ENCODE data around the gene PTGER1. TPM values are rescaled to one million over a fixed set of nuclear protein-coding genes. Genes with fewer than 3 reads are reported as not detected.
A peak's percentile ranks its signal among the peaks of the same experiment; 100 is the strongest.

Gene PTGER1
- total and polyA plus RNA-seq, 9 of the 15 experiments (the other 6 are each of a cell fraction or from before 2014, with no cell fraction given), result 0.06 to 0.36 (median 0.31) TPM; not detected in 5

- TF ChIP-seq, protein P1, sequence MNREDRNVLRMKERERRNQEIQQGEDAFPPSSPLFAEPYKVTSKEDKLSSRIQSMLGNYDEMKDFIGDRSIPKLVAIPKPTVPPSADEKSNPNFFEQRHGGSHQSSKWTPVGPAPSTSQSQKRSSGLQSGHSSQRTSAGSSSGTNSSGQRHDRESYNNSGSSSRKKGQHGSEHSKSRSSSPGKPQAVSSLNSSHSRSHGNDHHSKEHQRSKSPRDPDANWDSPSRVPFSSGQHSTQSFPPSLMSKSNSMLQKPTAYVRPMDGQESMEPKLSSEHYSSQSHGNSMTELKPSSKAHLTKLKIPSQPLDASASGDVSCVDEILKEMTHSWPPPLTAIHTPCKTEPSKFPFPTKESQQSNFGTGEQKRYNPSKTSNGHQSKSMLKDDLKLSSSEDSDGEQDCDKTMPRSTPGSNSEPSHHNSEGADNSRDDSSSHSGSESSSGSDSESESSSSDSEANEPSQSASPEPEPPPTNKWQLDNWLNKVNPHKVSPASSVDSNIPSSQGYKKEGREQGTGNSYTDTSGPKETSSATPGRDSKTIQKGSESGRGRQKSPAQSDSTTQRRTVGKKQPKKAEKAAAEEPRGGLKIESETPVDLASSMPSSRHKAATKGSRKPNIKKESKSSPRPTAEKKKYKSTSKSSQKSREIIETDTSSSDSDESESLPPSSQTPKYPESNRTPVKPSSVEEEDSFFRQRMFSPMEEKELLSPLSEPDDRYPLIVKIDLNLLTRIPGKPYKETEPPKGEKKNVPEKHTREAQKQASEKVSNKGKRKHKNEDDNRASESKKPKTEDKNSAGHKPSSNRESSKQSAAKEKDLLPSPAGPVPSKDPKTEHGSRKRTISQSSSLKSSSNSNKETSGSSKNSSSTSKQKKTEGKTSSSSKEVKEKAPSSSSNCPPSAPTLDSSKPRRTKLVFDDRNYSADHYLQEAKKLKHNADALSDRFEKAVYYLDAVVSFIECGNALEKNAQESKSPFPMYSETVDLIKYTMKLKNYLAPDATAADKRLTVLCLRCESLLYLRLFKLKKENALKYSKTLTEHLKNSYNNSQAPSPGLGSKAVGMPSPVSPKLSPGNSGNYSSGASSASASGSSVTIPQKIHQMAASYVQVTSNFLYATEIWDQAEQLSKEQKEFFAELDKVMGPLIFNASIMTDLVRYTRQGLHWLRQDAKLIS (CRISPR knock-in tag; IDR thresholded peaks at IDR 0.05), result no peak
- TF ChIP-seq TAL1 (IDR thresholded peaks at IDR 0.05), result no peak
- TF ChIP-seq GTF2F1 (IDR thresholded peaks at IDR 0.05; ENCODE audit: low read depth, low read length), result no peak
- TF ChIP-seq PHF21A (IDR thresholded peaks at IDR 0.05; ENCODE audit: borderline replicate concordance, low read depth), result no peak
- TF ChIP-seq POLR2B (IDR thresholded peaks at IDR 0.05; ENCODE audit: low read depth, partially characterized antibody), result peak; percentile 27
- TF ChIP-seq NFXL1 (CRISPR knock-in tag; IDR thresholded peaks at IDR 0.05), result no peak
- TF ChIP-seq LARP7 (IDR thresholded peaks at IDR 0.05), result no peak
- TF ChIP-seq TAF7 (tag; IDR thresholded peaks at IDR 0.05), result no peak
- TF ChIP-seq ATF2 (CRISPR knock-in tag; IDR thresholded peaks at IDR 0.05), result no peak
- TF ChIP-seq KDM2B (CRISPR knock-in tag; IDR thresholded peaks at IDR 0.05), result no peak
- TF ChIP-seq MED1 (CRISPR knock-in tag; IDR thresholded peaks at IDR 0.05; ENCODE audit: borderline replicate concordance), result no peak
- TF ChIP-seq ZNF311 (CRISPR knock-in tag; IDR thresholded peaks at IDR 0.05), result no peak
- no peak for TF ChIP-seq EGR1 (conservative IDR thresholded peaks at IDR 0.05)
- TF ChIP-seq, protein P2, sequence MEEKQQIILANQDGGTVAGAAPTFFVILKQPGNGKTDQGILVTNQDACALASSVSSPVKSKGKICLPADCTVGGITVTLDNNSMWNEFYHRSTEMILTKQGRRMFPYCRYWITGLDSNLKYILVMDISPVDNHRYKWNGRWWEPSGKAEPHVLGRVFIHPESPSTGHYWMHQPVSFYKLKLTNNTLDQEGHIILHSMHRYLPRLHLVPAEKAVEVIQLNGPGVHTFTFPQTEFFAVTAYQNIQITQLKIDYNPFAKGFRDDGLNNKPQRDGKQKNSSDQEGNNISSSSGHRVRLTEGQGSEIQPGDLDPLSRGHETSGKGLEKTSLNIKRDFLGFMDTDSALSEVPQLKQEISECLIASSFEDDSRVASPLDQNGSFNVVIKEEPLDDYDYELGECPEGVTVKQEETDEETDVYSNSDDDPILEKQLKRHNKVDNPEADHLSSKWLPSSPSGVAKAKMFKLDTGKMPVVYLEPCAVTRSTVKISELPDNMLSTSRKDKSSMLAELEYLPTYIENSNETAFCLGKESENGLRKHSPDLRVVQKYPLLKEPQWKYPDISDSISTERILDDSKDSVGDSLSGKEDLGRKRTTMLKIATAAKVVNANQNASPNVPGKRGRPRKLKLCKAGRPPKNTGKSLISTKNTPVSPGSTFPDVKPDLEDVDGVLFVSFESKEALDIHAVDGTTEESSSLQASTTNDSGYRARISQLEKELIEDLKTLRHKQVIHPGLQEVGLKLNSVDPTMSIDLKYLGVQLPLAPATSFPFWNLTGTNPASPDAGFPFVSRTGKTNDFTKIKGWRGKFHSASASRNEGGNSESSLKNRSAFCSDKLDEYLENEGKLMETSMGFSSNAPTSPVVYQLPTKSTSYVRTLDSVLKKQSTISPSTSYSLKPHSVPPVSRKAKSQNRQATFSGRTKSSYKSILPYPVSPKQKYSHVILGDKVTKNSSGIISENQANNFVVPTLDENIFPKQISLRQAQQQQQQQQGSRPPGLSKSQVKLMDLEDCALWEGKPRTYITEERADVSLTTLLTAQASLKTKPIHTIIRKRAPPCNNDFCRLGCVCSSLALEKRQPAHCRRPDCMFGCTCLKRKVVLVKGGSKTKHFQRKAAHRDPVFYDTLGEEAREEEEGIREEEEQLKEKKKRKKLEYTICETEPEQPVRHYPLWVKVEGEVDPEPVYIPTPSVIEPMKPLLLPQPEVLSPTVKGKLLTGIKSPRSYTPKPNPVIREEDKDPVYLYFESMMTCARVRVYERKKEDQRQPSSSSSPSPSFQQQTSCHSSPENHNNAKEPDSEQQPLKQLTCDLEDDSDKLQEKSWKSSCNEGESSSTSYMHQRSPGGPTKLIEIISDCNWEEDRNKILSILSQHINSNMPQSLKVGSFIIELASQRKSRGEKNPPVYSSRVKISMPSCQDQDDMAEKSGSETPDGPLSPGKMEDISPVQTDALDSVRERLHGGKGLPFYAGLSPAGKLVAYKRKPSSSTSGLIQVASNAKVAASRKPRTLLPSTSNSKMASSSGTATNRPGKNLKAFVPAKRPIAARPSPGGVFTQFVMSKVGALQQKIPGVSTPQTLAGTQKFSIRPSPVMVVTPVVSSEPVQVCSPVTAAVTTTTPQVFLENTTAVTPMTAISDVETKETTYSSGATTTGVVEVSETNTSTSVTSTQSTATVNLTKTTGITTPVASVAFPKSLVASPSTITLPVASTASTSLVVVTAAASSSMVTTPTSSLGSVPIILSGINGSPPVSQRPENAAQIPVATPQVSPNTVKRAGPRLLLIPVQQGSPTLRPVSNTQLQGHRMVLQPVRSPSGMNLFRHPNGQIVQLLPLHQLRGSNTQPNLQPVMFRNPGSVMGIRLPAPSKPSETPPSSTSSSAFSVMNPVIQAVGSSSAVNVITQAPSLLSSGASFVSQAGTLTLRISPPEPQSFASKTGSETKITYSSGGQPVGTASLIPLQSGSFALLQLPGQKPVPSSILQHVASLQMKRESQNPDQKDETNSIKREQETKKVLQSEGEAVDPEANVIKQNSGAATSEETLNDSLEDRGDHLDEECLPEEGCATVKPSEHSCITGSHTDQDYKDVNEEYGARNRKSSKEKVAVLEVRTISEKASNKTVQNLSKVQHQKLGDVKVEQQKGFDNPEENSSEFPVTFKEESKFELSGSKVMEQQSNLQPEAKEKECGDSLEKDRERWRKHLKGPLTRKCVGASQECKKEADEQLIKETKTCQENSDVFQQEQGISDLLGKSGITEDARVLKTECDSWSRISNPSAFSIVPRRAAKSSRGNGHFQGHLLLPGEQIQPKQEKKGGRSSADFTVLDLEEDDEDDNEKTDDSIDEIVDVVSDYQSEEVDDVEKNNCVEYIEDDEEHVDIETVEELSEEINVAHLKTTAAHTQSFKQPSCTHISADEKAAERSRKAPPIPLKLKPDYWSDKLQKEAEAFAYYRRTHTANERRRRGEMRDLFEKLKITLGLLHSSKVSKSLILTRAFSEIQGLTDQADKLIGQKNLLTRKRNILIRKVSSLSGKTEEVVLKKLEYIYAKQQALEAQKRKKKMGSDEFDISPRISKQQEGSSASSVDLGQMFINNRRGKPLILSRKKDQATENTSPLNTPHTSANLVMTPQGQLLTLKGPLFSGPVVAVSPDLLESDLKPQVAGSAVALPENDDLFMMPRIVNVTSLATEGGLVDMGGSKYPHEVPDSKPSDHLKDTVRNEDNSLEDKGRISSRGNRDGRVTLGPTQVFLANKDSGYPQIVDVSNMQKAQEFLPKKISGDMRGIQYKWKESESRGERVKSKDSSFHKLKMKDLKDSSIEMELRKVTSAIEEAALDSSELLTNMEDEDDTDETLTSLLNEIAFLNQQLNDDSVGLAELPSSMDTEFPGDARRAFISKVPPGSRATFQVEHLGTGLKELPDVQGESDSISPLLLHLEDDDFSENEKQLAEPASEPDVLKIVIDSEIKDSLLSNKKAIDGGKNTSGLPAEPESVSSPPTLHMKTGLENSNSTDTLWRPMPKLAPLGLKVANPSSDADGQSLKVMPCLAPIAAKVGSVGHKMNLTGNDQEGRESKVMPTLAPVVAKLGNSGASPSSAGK (IDR thresholded peaks at IDR 0.05), result no peak
Observed at GRCh38 chr19:14440049-14440448, 35.1 kb downstream of the PTGER1 start (continued).
